GM23248 (cell line): Measurements from ENCODE around the gene SPATA31A7.
"Not testable (repeated sequence)": the region's sequence is repeated elsewhere in the genome, so short reads cannot be mapped to it uniquely, and the experiment has no call there.

Experiments
- EZH2 ChIP-seq: fragments of 200-600 bp; sonication (generic); IDR thresholded peaks from 2 replicates; pipeline ENCODE4 v1.6.1; 2018; ENCODE audit warnings: antibody characterized with exemption, mild to moderate bottlenecking; ENCODE audit not compliant: insufficient read depth, poor library complexity, severe bottlenecking
- EZH2phosphoT487 ChIP-seq: fragments of 200-600 bp; sonication (generic); IDR thresholded peaks from 2 replicates; pipeline ENCODE4 v1.6.1; 2018; ENCODE audit warnings: antibody characterized with exemption, moderate library complexity, mild to moderate bottlenecking, low read depth; ENCODE audit not compliant: insufficient read depth

DNA sequence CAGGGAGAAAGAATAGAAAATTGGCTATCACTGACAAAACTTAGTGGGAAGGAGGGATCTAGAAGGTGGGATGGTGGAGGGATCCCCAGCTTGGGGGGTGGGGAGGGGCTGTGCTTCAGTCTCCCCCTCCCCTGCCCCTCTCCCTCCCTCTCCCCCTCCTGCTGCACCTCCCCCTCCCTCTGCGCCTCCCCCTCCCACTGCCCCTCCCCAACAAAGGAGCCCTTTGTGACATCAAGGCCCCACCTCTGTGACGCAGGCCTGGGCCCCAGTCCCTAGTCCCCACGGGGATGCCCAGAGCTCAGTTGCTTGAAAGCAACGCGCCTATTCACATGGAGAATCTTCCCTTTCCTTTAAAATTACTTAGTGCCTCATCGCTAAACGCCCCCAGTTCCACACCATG is at the start of gene SPATA31A7:
- not testable (repeated sequence) for TF ChIP-seq EZH2, EZH2phosphoT487
